ENCODE measurements around the gene LMOD3.
A peak's percentile ranks its signal among the peaks of the same experiment; 100 is the strongest.

Gene LMOD3

GRCh38 chr3:69088063-69088462, 34.3 kb downstream of the LMOD3 start:
- DNase-seq, result no peak

DNA sequence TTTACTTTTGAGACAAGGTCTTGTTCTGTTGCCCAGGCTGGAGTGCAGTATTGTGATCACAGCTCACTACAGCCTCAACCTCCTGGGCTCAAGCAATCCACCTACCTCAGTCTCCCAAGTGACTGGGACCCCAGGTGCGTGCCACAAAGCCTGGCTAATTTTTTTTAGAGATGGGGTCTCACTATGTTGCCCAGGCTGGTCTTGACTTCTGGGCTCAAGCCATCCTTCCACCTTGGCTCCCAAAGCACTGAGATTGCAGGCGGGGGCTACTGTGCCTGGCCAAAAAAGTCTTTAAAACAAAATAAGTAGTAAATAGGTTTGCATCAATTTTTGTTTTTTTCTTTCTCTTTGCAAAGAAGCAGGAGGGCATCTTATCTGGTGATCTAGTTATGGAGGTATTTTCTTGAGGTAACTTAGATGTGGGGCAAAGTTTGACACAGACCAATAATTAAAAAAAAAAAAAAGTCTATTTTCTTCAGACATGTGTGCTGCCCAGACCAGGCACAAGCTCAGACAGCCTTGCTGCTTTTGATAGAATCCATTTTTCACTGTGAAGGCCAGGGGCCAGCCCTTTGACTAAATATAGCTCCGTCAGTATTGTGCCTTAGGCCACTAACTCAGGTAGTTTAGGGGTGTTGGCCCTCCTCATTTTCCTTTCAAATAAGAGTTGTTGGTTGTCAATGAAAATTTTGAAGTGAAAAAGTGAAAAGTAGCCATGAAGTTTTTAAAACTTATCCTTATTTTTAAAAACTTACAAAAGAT, 35.2 kb downstream of the LMOD3 start:
- DNase-seq, result no peak

- DNase-seq, result peak; percentile 72 to 74
Observed at GRCh38 chr3:69085833-69086722, 36.3 kb downstream of the LMOD3 start.

- no peak for DNase-seq
Observed at GRCh38 chr3:69085168-69085832, 37.1 kb downstream of the LMOD3 start.

GRCh38 chr3:69084326-69085167, 37.8 kb downstream of the LMOD3 start, which contains the start of gene ARL6IP5:
Gene ARL6IP5 (plus strand): TSS chr3:69084937. CDS start chr3:69085048, 111 bp downstream.
- DNase-seq, result peak; percentile 83 to 84

- peak; percentile 59 to 63 for DNase-seq
Observed at GRCh38 chr3:69082805-69083204, 39.6 kb downstream of the LMOD3 start.

DNA sequence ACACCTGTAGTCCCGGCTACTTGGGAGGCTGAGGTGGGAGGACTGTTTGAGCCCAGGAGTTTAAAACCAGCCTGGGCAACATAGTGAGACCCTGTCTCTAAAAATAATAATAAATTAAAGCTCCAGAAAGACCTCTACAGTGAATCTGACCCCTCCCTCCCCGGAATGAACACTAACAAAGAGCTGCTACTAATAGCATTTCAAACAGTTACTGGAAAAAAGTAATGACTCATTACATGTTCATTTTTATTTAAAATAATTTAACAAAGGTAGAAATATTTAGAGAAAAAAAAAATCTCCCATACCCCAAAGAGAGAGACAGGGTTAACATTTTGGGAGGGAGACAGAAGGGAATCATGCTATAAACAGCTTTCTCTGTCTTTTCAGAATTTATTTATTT, 40.0 kb downstream of the LMOD3 start:
- DNase-seq, result no peak

DNA sequence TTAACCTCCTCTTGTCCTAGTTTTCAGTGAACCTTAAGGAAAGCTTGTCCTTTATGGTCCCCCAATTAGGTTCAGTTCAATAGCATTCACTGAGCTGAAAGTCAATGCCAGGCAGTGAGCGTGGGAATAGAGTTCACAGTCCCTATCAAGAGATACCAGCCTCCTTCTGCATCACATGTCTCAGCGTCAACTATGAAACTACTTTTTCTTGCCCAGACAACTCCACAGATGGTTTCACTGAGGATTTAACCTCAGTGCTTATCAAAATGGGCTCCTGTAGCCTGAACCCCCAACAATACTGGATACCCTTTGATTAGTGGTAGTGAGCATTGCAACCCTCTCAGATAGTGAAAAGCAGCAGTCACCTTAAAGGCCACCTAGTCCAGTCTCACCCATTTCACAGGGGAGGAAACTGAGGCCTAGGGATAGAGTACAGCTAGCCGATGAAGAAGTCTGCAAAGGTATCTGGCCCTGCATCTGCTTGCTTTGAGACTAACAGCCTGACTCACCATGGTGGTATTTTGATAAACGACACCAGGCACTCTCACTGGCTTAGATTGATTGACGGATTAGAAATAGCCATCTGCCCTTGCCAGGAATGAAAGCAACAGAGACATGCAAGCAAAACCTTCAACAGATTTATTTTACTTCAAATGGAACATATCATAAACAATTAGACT, 40.7 kb downstream of the LMOD3 start:
- DNase-seq, result no peak

- DNase-seq, result peak; percentile 88 to 91
Observed at GRCh38 chr3:69080233-69080920, 42.0 kb downstream of the LMOD3 start, which contains the start of gene UBA3. Gene UBA3 (minus strand): TSS chr3:69080365. CDS start chr3:69080353, 12 bp downstream.

GRCh38 chr3:69079269-69080159, 42.9 kb downstream of the LMOD3 start:
- no peak for DNase-seq

DNA sequence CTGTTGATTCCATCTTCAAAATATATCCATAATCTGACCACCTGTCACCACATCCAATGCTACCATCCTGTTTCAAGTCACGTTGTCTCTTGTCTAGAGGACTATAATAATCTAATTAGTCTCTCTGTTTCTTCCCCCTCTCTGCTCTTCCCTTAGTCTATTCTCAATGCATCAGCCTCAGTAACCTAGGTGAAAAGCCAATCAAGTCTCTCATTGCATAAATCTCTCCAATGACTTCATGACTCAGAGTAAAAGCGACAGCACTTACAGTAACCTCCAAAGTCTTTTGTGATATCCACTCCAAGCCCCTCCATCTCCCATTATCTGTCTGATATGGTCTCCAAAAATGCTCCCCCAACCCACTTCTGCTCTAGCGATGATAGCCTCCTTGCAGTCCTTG, 49.5 kb downstream of the LMOD3 start:
- DNase-seq, result no peak

GRCh38 chr3:69066121-69066520, 56.3 kb downstream of the LMOD3 start:
- no peak for DNase-seq

GRCh38 chr3:69065318-69065964, 57.0 kb downstream of the LMOD3 start:
- no peak for DNase-seq

DNA sequence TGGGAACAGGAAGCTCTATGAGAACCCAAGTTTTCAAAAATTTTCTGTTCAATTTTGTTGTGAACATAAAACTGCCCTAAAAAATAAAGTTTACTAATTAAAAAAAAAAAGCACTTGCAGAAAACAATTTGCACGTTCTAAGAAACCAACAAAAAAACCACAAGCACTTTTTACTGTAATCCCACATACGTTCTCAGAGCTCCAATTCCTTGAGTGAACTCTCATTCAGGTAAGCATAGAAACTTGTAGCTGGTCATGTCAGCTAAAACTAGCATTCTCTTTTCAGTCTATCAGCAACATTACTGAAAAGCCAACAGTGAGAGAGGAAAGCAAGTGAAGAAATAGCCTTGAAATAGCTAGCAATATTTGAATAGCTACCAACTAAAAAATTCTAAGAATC, 58.8 kb downstream of the LMOD3 start:
- no peak for DNase-seq

DNA sequence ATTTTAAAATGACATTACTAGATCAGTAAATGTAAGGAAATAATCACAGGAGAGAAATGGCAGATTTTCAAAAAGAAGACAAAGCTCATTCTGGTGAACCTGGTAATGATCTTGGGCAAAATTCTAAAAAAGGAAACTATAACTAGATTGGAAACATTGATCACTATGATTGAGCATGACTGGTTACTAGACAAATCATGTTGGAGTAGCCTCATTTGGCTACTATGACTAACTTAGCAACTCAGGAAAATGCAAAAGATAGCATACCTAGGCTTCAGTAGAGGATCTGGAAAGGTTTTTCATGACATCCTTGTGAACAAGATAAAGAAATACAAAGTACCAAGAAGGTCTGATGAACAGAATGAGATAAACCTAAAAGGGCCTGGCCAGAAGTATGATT, 62.7 kb downstream of the LMOD3 start:
- no peak for DNase-seq

DNA sequence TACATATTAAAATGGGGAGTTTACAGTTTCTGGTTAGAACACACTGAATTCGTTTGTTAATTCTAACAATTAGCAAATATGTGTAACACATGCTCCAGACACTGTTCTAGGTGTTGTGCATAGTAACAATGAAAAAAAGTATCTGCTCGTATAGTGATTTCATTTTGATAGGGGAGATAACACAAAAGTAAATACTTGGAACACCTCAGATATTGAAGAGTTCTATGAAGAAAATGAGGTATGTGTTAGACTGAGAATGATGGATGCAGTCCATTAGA, 63.5 kb downstream of the LMOD3 start:
- DNase-seq, result no peak

DNA sequence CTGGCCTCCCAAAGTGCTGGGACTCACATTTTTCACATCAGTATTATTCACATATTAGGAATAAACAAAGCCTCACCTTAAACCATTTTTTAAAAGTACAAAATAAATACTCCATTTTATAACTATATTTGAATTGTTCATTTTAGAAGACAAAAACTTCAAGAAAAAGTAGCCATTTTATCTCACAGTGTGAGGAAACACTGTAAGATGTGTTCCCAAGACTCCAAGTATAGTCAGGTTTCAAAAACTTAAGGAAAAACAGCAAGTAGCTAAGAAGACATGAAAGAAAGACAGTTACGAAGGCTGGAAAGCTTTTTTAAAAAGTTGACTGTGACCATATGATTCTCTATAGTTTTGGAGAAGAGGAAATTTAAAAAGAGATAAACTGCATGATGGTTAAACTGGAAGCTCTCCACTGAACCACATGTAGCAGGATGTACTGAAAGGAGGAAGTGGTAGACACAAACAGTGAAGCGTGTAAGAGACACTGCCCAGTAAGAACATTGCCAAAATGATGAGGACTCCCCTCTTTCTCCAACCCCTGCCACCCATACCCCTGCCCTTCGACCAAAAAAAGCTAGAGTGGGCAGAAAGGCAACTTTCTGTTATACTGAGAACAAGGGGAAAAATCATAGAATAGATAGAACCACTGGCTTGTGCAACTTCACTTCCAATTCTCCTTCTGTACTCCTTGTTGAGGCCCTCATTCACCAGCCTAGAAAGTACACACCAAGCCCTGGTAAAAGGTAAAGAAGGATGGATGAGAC, 64.0 kb downstream of the LMOD3 start:
- DNase-seq, result no peak

Data from stimulated activated CD4-positive, alpha-beta T cell treated with anti-CD3 and anti-CD28 coated beads, Interleukin-2, amount 100 ng/mL, for 48 hours (primary cell).